GM12874 (cell line): ENCODE results near the gene MKS1.

Source experiments
- CTCF ChIP-seq: IDR thresholded peaks from 2 replicates; pipeline ENCODE4 v1.5.1; 2011; ENCODE audit warnings: low read depth, mild to moderate bottlenecking, control low read depth, low read length, moderate library complexity; ENCODE audit not compliant: insufficient read depth

MKS1 gene

GRCh38 chr17:58231641-58232040, 12.6 kb upstream of the MKS1 start:
- no peak for TF ChIP-seq CTCF

GRCh38 chr17:58229881-58230280, 10.8 kb upstream of the MKS1 start:
- no peak for TF ChIP-seq CTCF

- no peak for TF ChIP-seq CTCF
Measured at GRCh38 chr17:58229384-58229783, 10.3 kb upstream of the MKS1 start.

- no peak for TF ChIP-seq CTCF
Measured at GRCh38 chr17:58228679-58229078, 9.6 kb upstream of the MKS1 start.

- TF ChIP-seq CTCF, result no peak
Measured at GRCh38 chr17:58227733-58228132, 8.7 kb upstream of the MKS1 start.

- TF ChIP-seq CTCF, result no peak
Measured at GRCh38 chr17:58224315-58224714, 5.3 kb upstream of the MKS1 start.

GRCh38 chr17:58219789-58220183, 731 bp upstream of the MKS1 start:
- TF ChIP-seq CTCF, result no peak

GRCh38 chr17:58217766-58218165, 1.3 kb downstream of the MKS1 start:
- no peak for TF ChIP-seq CTCF
